H9 (cell line): ENCODE results near the gene PARL. TPM values are rescaled to one million over a fixed set of nuclear protein-coding genes. Genes with fewer than 3 reads are reported as not detected.
A peak's percentile ranks its signal among the peaks of the same experiment; 100 is the strongest.

Experiments
- DNase-seq: peaks from one replicate; pipeline ENCODE4 v3.0.0-alpha.2; 2017
- H2AFZ ChIP-seq: one replicate; pipeline ENCODE4 v1.6.1; 2013; ENCODE audit warnings: mild to moderate bottlenecking, low read length, control low read depth, moderate library complexity
- H2AK5ac ChIP-seq: 2 replicates; pipeline ENCODE4 v1.6.1; 2013; ENCODE audit warnings: low read length, control low read depth, mixed read lengths; ENCODE audit not compliant: insufficient read length
- H2BK120ac ChIP-seq: one replicate; pipeline ENCODE4 v1.6.1; 2013; ENCODE audit warnings: low read depth, mild to moderate bottlenecking, low read length, control low read depth, inconsistent platforms; ENCODE audit not compliant: poor library complexity, severe bottlenecking
- H2BK12ac ChIP-seq: 2 replicates; pipeline ENCODE4 v1.6.1; 2013; ENCODE audit warnings: low read length, control low read depth, mixed read lengths, low read depth; ENCODE audit not compliant: insufficient read length
- H2BK15ac ChIP-seq: 2 replicates; pipeline ENCODE4 v1.6.1; 2013; ENCODE audit warnings: low read depth, low read length, control low read depth
- H2BK20ac ChIP-seq: one replicate; pipeline ENCODE4 v1.6.1; 2013; ENCODE audit warnings: low read depth, mild to moderate bottlenecking, low read length, control low read depth, inconsistent platforms; ENCODE audit not compliant: poor library complexity, severe bottlenecking
- H2BK5ac ChIP-seq: 2 replicates; pipeline ENCODE4 v1.6.1; 2013; ENCODE audit warnings: low read length, control low read depth, mixed read lengths; ENCODE audit not compliant: insufficient read length
- H3K14ac ChIP-seq: 2 replicates; pipeline ENCODE4 v1.6.1; 2013; ENCODE audit warnings: low read length, control low read depth; ENCODE audit not compliant: insufficient read depth
- H3K18ac ChIP-seq: 2 replicates; pipeline ENCODE4 v1.6.1; 2013; ENCODE audit warnings: low read depth, mild to moderate bottlenecking, mixed read lengths, low read length, control low read depth; ENCODE audit not compliant: insufficient read length
- H3K23ac ChIP-seq: 2 replicates; pipeline ENCODE4 v1.6.1; 2013; ENCODE audit warnings: low read length, control low read depth, mixed read lengths, low read depth; ENCODE audit not compliant: insufficient read length
- H3K23me2 ChIP-seq: 2 replicates; pipeline ENCODE4 v1.6.1; 2013; ENCODE audit warnings: low read depth, mild to moderate bottlenecking, mixed read lengths, low read length, control low read depth; ENCODE audit not compliant: insufficient read length, poor library complexity, severe bottlenecking
- H3K27ac ChIP-seq: 2 replicates; pipeline ENCODE4 v1.5.1; 2013; ENCODE audit warnings: low read length, control low read depth, mixed read lengths, low read depth; ENCODE audit not compliant: insufficient read length
- H3K27me3 ChIP-seq: 2 replicates; pipeline ENCODE4 v1.6.1; 2013; ENCODE audit warnings: low read length, control low read depth, inconsistent platforms; ENCODE audit not compliant: insufficient read depth
- H3K4ac ChIP-seq: 2 replicates; pipeline ENCODE4 v1.6.1; 2013; ENCODE audit warnings: low read depth, mild to moderate bottlenecking, control low read depth, inconsistent platforms, low read length, moderate library complexity
- H3K4me1 ChIP-seq: 2 replicates; pipeline ENCODE4 v1.6.1; 2013; ENCODE audit warnings: low read length, control low read depth, inconsistent platforms; ENCODE audit not compliant: insufficient read depth
- H3K4me2 ChIP-seq: 2 replicates; pipeline ENCODE4 v1.6.1; 2013; ENCODE audit warnings: low read length, control low read depth, mixed read lengths; ENCODE audit not compliant: insufficient read length, insufficient read depth
- H3K56ac ChIP-seq: 2 replicates; pipeline ENCODE4 v1.6.1; 2013; ENCODE audit warnings: low read depth, mild to moderate bottlenecking, mixed read lengths, low read length, control low read depth; ENCODE audit not compliant: insufficient read length
- H3K79me1 ChIP-seq: 2 replicates; pipeline ENCODE4 v1.6.1; 2013; ENCODE audit warnings: low read depth, mild to moderate bottlenecking, moderate library complexity, low read length, control low read depth, inconsistent platforms; ENCODE audit not compliant: insufficient read depth, poor library complexity, severe bottlenecking
- H3K79me2 ChIP-seq: 2 replicates; pipeline ENCODE4 v1.6.1; 2013; ENCODE audit warnings: low read length, control low read depth, inconsistent platforms; ENCODE audit not compliant: insufficient read depth
- H3K9ac ChIP-seq: 2 replicates; pipeline ENCODE4 v1.6.1; 2013; ENCODE audit warnings: low read length, control low read depth, mixed read lengths; ENCODE audit not compliant: insufficient read length; ENCODE audit errors: extremely low read depth
- H3K9me3 ChIP-seq: one replicate; pipeline ENCODE4 v1.6.1; 2013; ENCODE audit warnings: low read depth, low read length, inconsistent platforms; ENCODE audit not compliant: control insufficient read depth
- H3T11ph ChIP-seq: one replicate; pipeline ENCODE4 v1.6.1; 2013; ENCODE audit warnings: mild to moderate bottlenecking, low read length, control low read depth, inconsistent platforms
- H4K20me1 ChIP-seq: one replicate; pipeline ENCODE4 v1.6.1; 2013; ENCODE audit not compliant: control insufficient read depth, insufficient read length, insufficient read depth
- H4K5ac ChIP-seq: 2 replicates; pipeline ENCODE4 v1.6.1; 2013; ENCODE audit warnings: low read depth, mild to moderate bottlenecking, mixed read lengths, low read length, control low read depth; ENCODE audit not compliant: insufficient read length
- H4K8ac ChIP-seq: replicated peaks from 2 replicates; pipeline ENCODE4 v1.6.1; 2013; ENCODE audit warnings: low read length, control low read depth, mixed read lengths, low read depth; ENCODE audit not compliant: insufficient read length
- H4K91ac ChIP-seq: 2 replicates; pipeline ENCODE4 v1.6.1; 2013; ENCODE audit warnings: low read depth, mild to moderate bottlenecking, moderate library complexity, mixed read lengths, low read length, control low read depth; ENCODE audit not compliant: insufficient read length
- H3K27ac Mint-ChIP-seq, 3 experiments: 2 replicates in 2 of 3; 3 replicates in 1 of 3; pipeline ENCODE4 v1.8.0; 2020 to 2021; ENCODE audit warnings: mixed read lengths in 3 of 3, mild to moderate bottlenecking in 1 of 3, moderate library complexity in 1 of 3
- H3K27me3 Mint-ChIP-seq: 2 replicates; pipeline ENCODE4 v1.8.0; 2021; ENCODE audit warnings: low read depth, mild to moderate bottlenecking, moderate library complexity, mixed read lengths
- H3K36me3 Mint-ChIP-seq, 3 experiments: 2 replicates in 2 of 3; 3 replicates in 1 of 3; pipeline ENCODE4 v1.8.0; 2020 to 2021; ENCODE audit warnings: low read depth in 3 of 3, mixed read lengths in 3 of 3; ENCODE audit not compliant: insufficient read depth in 1 of 3
- H3K4me1 Mint-ChIP-seq, 2 experiments: 2 replicates each; pipeline ENCODE4 v1.8.0; 2020; ENCODE audit warnings: mixed read lengths in 2 of 2
- H3K4me3 Mint-ChIP-seq, 2 experiments: 2 replicates in 1 of 2; 3 replicates in 1 of 2; pipeline ENCODE4 v1.8.0; 2020 to 2021; ENCODE audit warnings: mild to moderate bottlenecking in 2 of 2, mixed read lengths in 2 of 2, moderate library complexity in 1 of 2
- H3K9me3 Mint-ChIP-seq, 2 experiments: 2 replicates in 1 of 2; 3 replicates in 1 of 2; pipeline ENCODE4 v1.8.0; 2020; ENCODE audit warnings: mild to moderate bottlenecking in 2 of 2, mixed read lengths in 2 of 2, moderate library complexity in 1 of 2
- CTCF ChIP-seq: fragments of 200-600 bp; sonication (generic); conservative IDR thresholded peaks from 3 replicates; pipeline ENCODE4 v1.8.0; 2021; ENCODE audit warnings: antibody characterized with exemption, mild to moderate bottlenecking
- WGBS: extraction: QIAGEN DNeasy Blood & Tissue Kit; methylation state at CpG from one replicate; pipeline ENCODE4 v1.1.7; 2013; ENCODE audit warnings: missing lambda C conversion rate, low lambda C conversion rate, mixed read lengths; ENCODE audit not compliant: insufficient read length; ENCODE audit errors: extremely low coverage; 5-methylcytosine and 5-hydroxymethylcytosine counted together
- total RNA-seq: library from RNA; stranded (reverse); gene quantifications from 2 replicates; pipeline ENCODE4 v1.2.1, GENCODE V29; 2021

PARL gene
- total RNA-seq, 1 experiment from 2014 or later: 94.5 TPM

- Mint-ChIP-seq H3K27me3 (no peaks in the 10 kb centered on the region), H3K9me3 (no peaks in the 10 kb centered on the region), H3K27ac (0 out of 7 replicates have a peak overlapping the region, but pooled peaks of 1 of the 3 experiments have one; percentile 5), H3K4me3 (no peak overlapping the region), H3K4me1 (no peaks in the 10 kb centered on the region), H3K36me3 (peaks cover 10 to 41% (median 25%) of the 10 kb centered on the region in 3 experiments; a peak in 6 of 7 replicates)
- H3K79me2 ChIP-seq: no peaks in the 10 kb centered on the region
- H2BK15ac ChIP-seq: no peak overlapping the region
- TF ChIP-seq CTCF: no peak
- no peak overlapping the region for H3K14ac ChIP-seq
- no peak overlapping the region for H4K91ac ChIP-seq
- H2BK120ac ChIP-seq: no peak overlapping the region
- no peak overlapping the region for H2BK5ac ChIP-seq
- H4K20me1 ChIP-seq: no peaks in the 10 kb centered on the region
- no peak for DNase-seq
- no peak overlapping the region for H2BK12ac ChIP-seq
- H3K18ac ChIP-seq: no peak overlapping the region
- H3K23me2 ChIP-seq: no peaks in the 10 kb centered on the region
- H3K9ac ChIP-seq: no peak overlapping the region
- H3T11ph ChIP-seq: no peak overlapping the region
- H4K5ac ChIP-seq: no peak overlapping the region
- no peak overlapping the region for H3K56ac ChIP-seq
- H3K27me3 ChIP-seq: no peaks in the 10 kb centered on the region
- H2BK20ac ChIP-seq: no peak overlapping the region
- no peaks in the 10 kb centered on the region for H3K4me1 ChIP-seq
- no peak overlapping the region for H3K23ac ChIP-seq
- no peaks in the 10 kb centered on the region for H3K9me3 ChIP-seq
- no peak overlapping the region for H3K27ac ChIP-seq
- no peak overlapping the region for H3K4ac ChIP-seq
- no peak overlapping the region for H2AFZ ChIP-seq
- no CpG with 5 or more reads among the region's 14 CpGs for WGBS
- no peak overlapping the region for H2AK5ac ChIP-seq
- H3K4me2 ChIP-seq: no peak overlapping the region
- H4K8ac ChIP-seq: no peak overlapping the region
- no peaks in the 10 kb centered on the region for H3K79me1 ChIP-seq
These were observed 35.7 kb upstream of the PARL start for GRCh38 chr3:183920416-183920815.
